Measurements from ENCODE around the gene ARL6IP5. TPM values are rescaled to one million over a fixed set of nuclear protein-coding genes. Genes with fewer than 3 reads are reported as not detected.

Gene ARL6IP5
- total RNA-seq, 1 experiment from 2014 or later: 16.9 TPM

DNA sequence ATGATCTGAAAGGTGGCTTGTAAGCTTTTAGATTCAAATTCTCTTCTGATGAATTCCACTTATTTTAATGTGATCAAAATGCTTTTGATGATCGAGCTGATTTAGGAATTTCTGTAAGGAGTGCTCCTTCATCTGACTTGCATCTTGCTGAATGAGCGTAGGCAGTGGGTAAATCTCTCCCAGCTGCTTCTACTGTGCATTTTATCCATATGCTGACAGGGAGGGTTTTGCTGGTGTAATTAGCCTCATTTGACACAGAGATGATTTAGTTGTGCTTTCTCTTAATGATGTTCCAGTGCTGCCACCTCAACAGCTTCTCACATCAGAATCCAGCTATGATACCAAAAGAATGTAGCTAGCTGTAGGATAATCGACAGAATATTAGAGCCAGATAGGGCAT is 41.5 kb downstream of the ARL6IP5 start:
- no peak overlapping the region for H2BK120ac ChIP-seq (ENCODE audit: low read depth, low read length, poor library complexity, severe bottlenecking)
- DNase-seq: no peak
- H2AFZ ChIP-seq (ENCODE audit: low read length): no peak overlapping the region
- H3K23me2 ChIP-seq (ENCODE audit: insufficient read length, low read depth, low read length, poor library complexity, severe bottlenecking): no peaks in the 10 kb centered on the region
- no peaks in the 10 kb centered on the region for H3K36me3 Mint-ChIP-seq (ENCODE audit: insufficient read depth in 1 of 3, low read depth in 3 of 3)
- no peak overlapping the region for H3K4me3 Mint-ChIP-seq
- H3K9me3 ChIP-seq (ENCODE audit: control insufficient read depth, low read depth, low read length): no peaks in the 10 kb centered on the region
- H3K18ac ChIP-seq (ENCODE audit: insufficient read length, low read depth, low read length): no peak overlapping the region
- no peak overlapping the region for H2AK5ac ChIP-seq (ENCODE audit: insufficient read length, low read length)
- no peaks in the 10 kb centered on the region; the same call in 1 of the 2 replicates for H3K4me1 ChIP-seq (ENCODE audit: insufficient read depth, low read length)
- H3K79me2 ChIP-seq (ENCODE audit: insufficient read depth, low read length): no peaks in the 10 kb centered on the region
- H4K8ac ChIP-seq (replicated peaks; ENCODE audit: insufficient read length, low read depth, low read length): no peak overlapping the region
- no peak overlapping the region for H2BK15ac ChIP-seq (ENCODE audit: low read depth, low read length)
- no peak overlapping the region for H3K27ac ChIP-seq (ENCODE audit: insufficient read length, low read depth, low read length)
- no peak overlapping the region for H3K9ac ChIP-seq (ENCODE audit: extremely low read depth, insufficient read length, low read length)
- H4K20me1 ChIP-seq (ENCODE audit: control insufficient read depth, insufficient read depth, insufficient read length): no peaks in the 10 kb centered on the region
- H3K4me1 Mint-ChIP-seq: peaks cover 0 to 3% of the 10 kb centered on the region in 2 experiments; a peak in 1 of 4 replicates
- H3T11ph ChIP-seq (ENCODE audit: low read length): no peak overlapping the region
- no CpG with 5 or more reads among the region's 3 CpGs for WGBS (ENCODE audit: extremely low coverage, insufficient read length, low lambda C conversion rate)
- H2BK12ac ChIP-seq (ENCODE audit: insufficient read length, low read depth, low read length): no peak overlapping the region
- H3K9me3 Mint-ChIP-seq: no peaks in the 10 kb centered on the region
- H3K4ac ChIP-seq (ENCODE audit: low read depth, low read length): no peak overlapping the region
- H3K14ac ChIP-seq (ENCODE audit: insufficient read depth, low read length): no peak overlapping the region
- H2BK20ac ChIP-seq (ENCODE audit: low read depth, low read length, poor library complexity, severe bottlenecking): no peak overlapping the region
- TF ChIP-seq, protein P1, sequence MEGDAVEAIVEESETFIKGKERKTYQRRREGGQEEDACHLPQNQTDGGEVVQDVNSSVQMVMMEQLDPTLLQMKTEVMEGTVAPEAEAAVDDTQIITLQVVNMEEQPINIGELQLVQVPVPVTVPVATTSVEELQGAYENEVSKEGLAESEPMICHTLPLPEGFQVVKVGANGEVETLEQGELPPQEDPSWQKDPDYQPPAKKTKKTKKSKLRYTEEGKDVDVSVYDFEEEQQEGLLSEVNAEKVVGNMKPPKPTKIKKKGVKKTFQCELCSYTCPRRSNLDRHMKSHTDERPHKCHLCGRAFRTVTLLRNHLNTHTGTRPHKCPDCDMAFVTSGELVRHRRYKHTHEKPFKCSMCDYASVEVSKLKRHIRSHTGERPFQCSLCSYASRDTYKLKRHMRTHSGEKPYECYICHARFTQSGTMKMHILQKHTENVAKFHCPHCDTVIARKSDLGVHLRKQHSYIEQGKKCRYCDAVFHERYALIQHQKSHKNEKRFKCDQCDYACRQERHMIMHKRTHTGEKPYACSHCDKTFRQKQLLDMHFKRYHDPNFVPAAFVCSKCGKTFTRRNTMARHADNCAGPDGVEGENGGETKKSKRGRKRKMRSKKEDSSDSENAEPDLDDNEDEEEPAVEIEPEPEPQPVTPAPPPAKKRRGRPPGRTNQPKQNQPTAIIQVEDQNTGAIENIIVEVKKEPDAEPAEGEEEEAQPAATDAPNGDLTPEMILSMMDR (conservative IDR thresholded peaks at IDR 0.05): no peak
- H3K27me3 ChIP-seq (ENCODE audit: insufficient read depth, low read length): no peaks in the 10 kb centered on the region
- no peak overlapping the region for H4K5ac ChIP-seq (ENCODE audit: insufficient read length, low read depth, low read length)
- H3K4me2 ChIP-seq (ENCODE audit: insufficient read depth, insufficient read length, low read length): no peak overlapping the region
- no peak overlapping the region for H3K27ac Mint-ChIP-seq
- no peaks in the 10 kb centered on the region for H3K79me1 ChIP-seq (ENCODE audit: insufficient read depth, low read depth, low read length, poor library complexity, severe bottlenecking)
- H3K27me3 Mint-ChIP-seq (ENCODE audit: low read depth): peaks cover 4% of the 10 kb centered on the region; the same call in 1 of the 2 replicates
- H3K56ac ChIP-seq (ENCODE audit: insufficient read length, low read depth, low read length): no peak overlapping the region
- no peak overlapping the region for H2BK5ac ChIP-seq (ENCODE audit: insufficient read length, low read length)
- no peak overlapping the region for H3K23ac ChIP-seq (ENCODE audit: insufficient read length, low read depth, low read length)
- H4K91ac ChIP-seq (ENCODE audit: insufficient read length, low read depth, low read length): no peak overlapping the region

Data from H9 (cell line).